Stomach smooth muscle (tissue), 2 donors: ENCODE measurements around the gene FAM168A.

Source experiments
- H3K27ac ChIP-seq: one replicate; pipeline ENCODE4 v1.7.0; 2013; ENCODE audit warnings: mild to moderate bottlenecking, low read length, inconsistent platforms
- H3K27me3 ChIP-seq, 2 donors: one replicate each; pipeline ENCODE4 v1.7.0; 2013; ENCODE audit warnings: low read length in 2 of 2; ENCODE audit not compliant: insufficient read depth in 2 of 2, control insufficient read depth in 1 of 2
- H3K36me3 ChIP-seq, 2 donors: one replicate each; pipeline ENCODE4 v1.7.0; 2013; ENCODE audit warnings: low read length in 2 of 2; ENCODE audit not compliant: control insufficient read depth in 2 of 2, insufficient read depth in 2 of 2
- H3K4me1 ChIP-seq: one replicate; pipeline ENCODE4 v1.7.0; 2013; ENCODE audit warnings: low read length; ENCODE audit not compliant: control insufficient read depth, insufficient read depth
- H3K4me3 ChIP-seq, 2 donors: one replicate each; pipeline ENCODE4 v1.7.0; 2013; ENCODE audit warnings: low read length in 2 of 2
- H3K9ac ChIP-seq, 2 donors: one replicate each; pipeline ENCODE4 v1.7.0; 2013; ENCODE audit warnings: low read length in 2 of 2, mild to moderate bottlenecking in 1 of 2
- H3K9me3 ChIP-seq, 2 donors: one replicate each; pipeline ENCODE4 v1.7.0; 2013; ENCODE audit warnings: low read length in 2 of 2; ENCODE audit not compliant: control insufficient read depth in 2 of 2
- donor health status: healthy.
- donor health status: Pancreatic carcinoma.

Gene FAM168A

GRCh38 chr11:73411031-73411430 lies 186.9 kb downstream of the FAM168A start:
- Histone ChIP-seq H3K36me3 (peaks cover 14 to 20% of the 10 kb centered on the region in 2 donors), H3K9me3 (no peaks in the 10 kb centered on the region), H3K4me3 (no peak overlapping the region), H3K27ac (no peak overlapping the region), H3K9ac (no peak overlapping the region), H3K27me3 (no peaks in the 10 kb centered on the region), H3K4me1 (no peaks in the 10 kb centered on the region)

GRCh38 chr11:73410627-73411026 lies 187.3 kb downstream of the FAM168A start:
- H3K27me3 ChIP-seq, result no peaks in the 10 kb centered on the region
- H3K9me3 ChIP-seq, result no peaks in the 10 kb centered on the region
- H3K4me3 ChIP-seq, result no peak overlapping the region
- H3K9ac ChIP-seq, result no peak overlapping the region
- no peak overlapping the region for H3K27ac ChIP-seq
- H3K4me1 ChIP-seq, result no peaks in the 10 kb centered on the region
- H3K36me3 ChIP-seq, result peaks cover 14 to 20% of the 10 kb centered on the region in 2 donors

GRCh38 chr11:73409431-73409830 lies 188.5 kb downstream of the FAM168A start:
- Histone ChIP-seq H3K4me1 (no peaks in the 10 kb centered on the region), H3K27me3 (no peaks in the 10 kb centered on the region), H3K27ac (no peak overlapping the region), H3K4me3 (no peak overlapping the region), H3K36me3 (peaks cover 14 to 21% of the 10 kb centered on the region in 2 donors), H3K9me3 (no peaks in the 10 kb centered on the region), H3K9ac (no peak overlapping the region)

- no peak overlapping the region for H3K27ac ChIP-seq
- H3K4me3 ChIP-seq, result no peak overlapping the region
- H3K9ac ChIP-seq, result no peak overlapping the region
- H3K9me3 ChIP-seq, result no peaks in the 10 kb centered on the region
- no peaks in the 10 kb centered on the region for H3K27me3 ChIP-seq
- H3K36me3 ChIP-seq, result peaks cover 17 to 21% of the 10 kb centered on the region in 2 donors
- peaks cover 5% of the 10 kb centered on the region for H3K4me1 ChIP-seq
Observed at GRCh38 chr11:73406619-73407018, 191.3 kb downstream of the FAM168A start.

- Histone ChIP-seq H3K4me1 (peaks cover 5% of the 10 kb centered on the region), H3K4me3 (no peak overlapping the region), H3K27ac (no peak overlapping the region), H3K27me3 (no peaks in the 10 kb centered on the region), H3K9ac (no peak overlapping the region), H3K36me3 (peaks cover 17 to 21% of the 10 kb centered on the region in 2 donors), H3K9me3 (no peaks in the 10 kb centered on the region)
Observed at GRCh38 chr11:73406131-73406530, 191.8 kb downstream of the FAM168A start.

GRCh38 chr11:73405146-73405510 lies 192.8 kb downstream of the FAM168A start:
- peaks cover 16 to 17% of the 10 kb centered on the region in 2 donors for H3K36me3 ChIP-seq
- no peaks in the 10 kb centered on the region for H3K27me3 ChIP-seq
- no peak overlapping the region for H3K9ac ChIP-seq
- no peaks in the 10 kb centered on the region for H3K9me3 ChIP-seq
- peaks cover 5% of the 10 kb centered on the region for H3K4me1 ChIP-seq
- H3K27ac ChIP-seq, result no peak overlapping the region
- H3K4me3 ChIP-seq, result no peak overlapping the region

- no peak overlapping the region for H3K27ac ChIP-seq
- no peak overlapping the region for H3K4me3 ChIP-seq
- H3K9ac ChIP-seq, result no peak overlapping the region
- H3K4me1 ChIP-seq, result peaks cover 5% of the 10 kb centered on the region
- H3K9me3 ChIP-seq, result no peaks in the 10 kb centered on the region
- H3K27me3 ChIP-seq, result no peaks in the 10 kb centered on the region
- H3K36me3 ChIP-seq, result peaks cover 16 to 17% of the 10 kb centered on the region in 2 donors
Observed at GRCh38 chr11:73404506-73405145, 193.3 kb downstream of the FAM168A start.

GRCh38 chr11:73404048-73404447 lies 193.9 kb downstream of the FAM168A start:
- H3K4me1 ChIP-seq, result peaks cover 7% of the 10 kb centered on the region
- H3K9ac ChIP-seq, result no peak overlapping the region
- H3K4me3 ChIP-seq, result no peak overlapping the region
- no peak overlapping the region for H3K27ac ChIP-seq
- H3K9me3 ChIP-seq, result no peaks in the 10 kb centered on the region
- no peaks in the 10 kb centered on the region for H3K27me3 ChIP-seq
- H3K36me3 ChIP-seq, result peaks cover 11 to 13% of the 10 kb centered on the region in 2 donors

- peaks cover 7% of the 10 kb centered on the region for H3K4me1 ChIP-seq
- peaks cover 10% of the 10 kb centered on the region in 2 donors for H3K36me3 ChIP-seq
- no peaks in the 10 kb centered on the region for H3K27me3 ChIP-seq
- H3K9me3 ChIP-seq, result no peaks in the 10 kb centered on the region
- H3K9ac ChIP-seq, result no peak overlapping the region
- no peak overlapping the region for H3K27ac ChIP-seq
- H3K4me3 ChIP-seq, result no peak overlapping the region
Observed at GRCh38 chr11:73403541-73403940, 194.4 kb downstream of the FAM168A start.

- Histone ChIP-seq H3K4me3 (no peak overlapping the region), H3K4me1 (peaks cover 7% of the 10 kb centered on the region), H3K27ac (no peak overlapping the region), H3K9ac (no peak overlapping the region), H3K27me3 (no peaks in the 10 kb centered on the region), H3K9me3 (no peaks in the 10 kb centered on the region), H3K36me3 (peaks cover 10% of the 10 kb centered on the region in 2 donors)
Observed at GRCh38 chr11:73402834-73403185, 195.1 kb downstream of the FAM168A start.

GRCh38 chr11:73401924-73402833 lies 195.7 kb downstream of the FAM168A start:
- H3K27me3 ChIP-seq, result no peaks in the 10 kb centered on the region
- H3K4me3 ChIP-seq, result no peak overlapping the region
- no peaks in the 10 kb centered on the region for H3K9me3 ChIP-seq
- H3K9ac ChIP-seq, result no peak overlapping the region
- peaks cover 7 to 10% of the 10 kb centered on the region in 2 donors for H3K36me3 ChIP-seq
- peaks cover 7% of the 10 kb centered on the region for H3K4me1 ChIP-seq
- no peak overlapping the region for H3K27ac ChIP-seq
